Fibroblast of mammary gland (primary cell): ENCODE data around the gene BMF.

ENCODE experiments used
- DNase-seq: peaks from one replicate; pipeline ENCODE4 v3.0.0-alpha.2; 2010; ENCODE audit warnings: low read depth
- H3K4me3 ChIP-seq: 2 replicates; pipeline ENCODE4 v1.5.1; 2011; ENCODE audit warnings: low read depth, mild to moderate bottlenecking, low read length, moderate library complexity; ENCODE audit not compliant: control insufficient read depth
- TF ChIP-seq, protein P1 (sequence below): conservative IDR thresholded peaks from 2 replicates; pipeline ENCODE4 v1.5.1; 2011; ENCODE audit warnings: low read depth, low read length, inconsistent platforms; ENCODE audit not compliant: control insufficient read depth, insufficient read depth

BMF gene

DNA sequence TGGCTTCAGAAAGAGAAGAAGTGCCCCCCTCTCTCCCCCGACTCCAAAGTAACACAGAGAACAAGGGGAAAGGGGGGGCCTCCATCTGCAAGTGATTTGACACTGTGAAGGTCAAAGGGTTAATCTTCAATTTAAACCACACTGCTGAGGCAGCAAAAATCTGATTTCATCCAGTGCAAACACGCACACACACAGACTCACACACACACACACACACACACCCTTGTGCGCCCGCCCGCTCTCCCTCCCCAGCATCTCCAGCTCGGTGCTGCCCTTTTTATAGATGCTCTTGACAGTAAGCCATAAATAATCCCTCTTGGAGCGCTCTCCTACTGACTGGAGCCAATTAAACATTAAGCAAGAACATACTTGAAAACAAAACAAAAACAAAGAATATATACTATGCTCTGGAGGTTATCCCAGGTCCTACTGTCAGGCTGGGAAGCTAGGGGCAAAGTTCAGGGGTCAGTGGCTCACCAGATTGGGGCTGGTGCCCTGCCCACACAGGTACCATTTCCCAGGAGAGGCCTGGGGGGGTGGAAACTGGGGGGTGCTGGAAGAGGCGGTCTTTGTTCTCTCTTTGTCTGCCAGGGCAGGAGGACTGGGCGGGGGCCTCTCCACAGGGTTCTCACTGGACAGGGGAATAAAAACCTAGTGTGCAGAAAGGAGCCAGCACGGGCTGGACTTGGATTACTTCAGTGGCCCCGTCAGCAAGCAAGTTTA, 16.3 kb downstream of the BMF start:
- TF ChIP-seq, protein P1, sequence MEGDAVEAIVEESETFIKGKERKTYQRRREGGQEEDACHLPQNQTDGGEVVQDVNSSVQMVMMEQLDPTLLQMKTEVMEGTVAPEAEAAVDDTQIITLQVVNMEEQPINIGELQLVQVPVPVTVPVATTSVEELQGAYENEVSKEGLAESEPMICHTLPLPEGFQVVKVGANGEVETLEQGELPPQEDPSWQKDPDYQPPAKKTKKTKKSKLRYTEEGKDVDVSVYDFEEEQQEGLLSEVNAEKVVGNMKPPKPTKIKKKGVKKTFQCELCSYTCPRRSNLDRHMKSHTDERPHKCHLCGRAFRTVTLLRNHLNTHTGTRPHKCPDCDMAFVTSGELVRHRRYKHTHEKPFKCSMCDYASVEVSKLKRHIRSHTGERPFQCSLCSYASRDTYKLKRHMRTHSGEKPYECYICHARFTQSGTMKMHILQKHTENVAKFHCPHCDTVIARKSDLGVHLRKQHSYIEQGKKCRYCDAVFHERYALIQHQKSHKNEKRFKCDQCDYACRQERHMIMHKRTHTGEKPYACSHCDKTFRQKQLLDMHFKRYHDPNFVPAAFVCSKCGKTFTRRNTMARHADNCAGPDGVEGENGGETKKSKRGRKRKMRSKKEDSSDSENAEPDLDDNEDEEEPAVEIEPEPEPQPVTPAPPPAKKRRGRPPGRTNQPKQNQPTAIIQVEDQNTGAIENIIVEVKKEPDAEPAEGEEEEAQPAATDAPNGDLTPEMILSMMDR = no peak
- H3K4me3 ChIP-seq = no peak overlapping the region
- peak; percentile 92 for DNase-seq

DNA sequence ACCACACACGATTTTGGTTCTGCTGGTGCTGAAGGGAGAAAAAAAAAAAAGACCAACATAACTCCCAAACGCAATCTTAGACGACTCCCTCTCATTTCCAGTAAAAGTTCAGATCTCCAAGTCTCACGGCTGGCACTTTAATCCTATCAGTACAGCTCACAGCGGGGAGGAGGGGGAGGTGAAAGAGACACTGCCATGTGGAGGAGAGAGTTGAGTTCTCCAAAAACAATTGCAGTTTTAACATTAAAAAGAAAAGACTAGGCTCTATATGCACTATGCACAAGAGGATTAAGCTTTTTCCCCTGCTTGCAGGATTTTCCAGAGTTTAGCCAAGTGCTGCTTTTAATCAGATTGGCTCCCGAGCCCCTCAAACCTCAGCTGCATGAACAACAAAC, 16.8 kb downstream of the BMF start:
- TF ChIP-seq, protein P1 = no peak
- no peak for DNase-seq
- H3K4me3 ChIP-seq = no peak overlapping the region

DNA sequence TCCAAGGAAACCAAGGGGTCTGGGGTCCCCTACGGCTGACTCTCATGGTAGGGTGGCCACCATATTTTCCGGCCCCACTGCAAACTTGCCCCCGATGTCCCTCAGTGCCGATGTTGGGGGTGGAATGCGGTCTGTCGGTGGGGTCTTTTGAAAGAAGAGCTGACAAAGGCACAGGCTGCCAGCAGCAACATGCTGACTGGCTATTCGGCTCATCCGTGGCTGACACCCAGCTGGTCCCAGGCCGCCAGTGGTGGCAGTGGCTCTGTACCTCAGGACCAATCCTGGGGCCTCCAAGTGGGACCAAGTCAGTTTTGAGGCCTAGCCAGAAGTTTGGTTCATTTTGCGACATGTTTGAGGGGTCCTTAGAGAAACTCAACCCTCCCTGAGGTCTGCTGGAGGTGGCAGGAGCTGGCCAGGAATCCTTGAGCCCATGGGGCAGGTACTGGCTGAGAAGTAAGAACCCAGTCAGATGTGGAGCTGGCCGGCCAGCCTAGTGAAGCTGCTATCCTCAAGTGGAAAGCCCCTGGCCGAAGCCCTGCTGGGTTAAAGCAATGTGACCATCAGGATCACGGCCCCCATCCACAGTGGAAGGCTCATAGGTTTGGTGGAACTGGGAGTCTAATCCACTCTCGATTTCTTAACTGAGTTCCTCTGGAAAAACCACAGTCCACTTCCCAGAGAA, 17.8 kb downstream of the BMF start:
- TF ChIP-seq, protein P1 = no peak

DNA sequence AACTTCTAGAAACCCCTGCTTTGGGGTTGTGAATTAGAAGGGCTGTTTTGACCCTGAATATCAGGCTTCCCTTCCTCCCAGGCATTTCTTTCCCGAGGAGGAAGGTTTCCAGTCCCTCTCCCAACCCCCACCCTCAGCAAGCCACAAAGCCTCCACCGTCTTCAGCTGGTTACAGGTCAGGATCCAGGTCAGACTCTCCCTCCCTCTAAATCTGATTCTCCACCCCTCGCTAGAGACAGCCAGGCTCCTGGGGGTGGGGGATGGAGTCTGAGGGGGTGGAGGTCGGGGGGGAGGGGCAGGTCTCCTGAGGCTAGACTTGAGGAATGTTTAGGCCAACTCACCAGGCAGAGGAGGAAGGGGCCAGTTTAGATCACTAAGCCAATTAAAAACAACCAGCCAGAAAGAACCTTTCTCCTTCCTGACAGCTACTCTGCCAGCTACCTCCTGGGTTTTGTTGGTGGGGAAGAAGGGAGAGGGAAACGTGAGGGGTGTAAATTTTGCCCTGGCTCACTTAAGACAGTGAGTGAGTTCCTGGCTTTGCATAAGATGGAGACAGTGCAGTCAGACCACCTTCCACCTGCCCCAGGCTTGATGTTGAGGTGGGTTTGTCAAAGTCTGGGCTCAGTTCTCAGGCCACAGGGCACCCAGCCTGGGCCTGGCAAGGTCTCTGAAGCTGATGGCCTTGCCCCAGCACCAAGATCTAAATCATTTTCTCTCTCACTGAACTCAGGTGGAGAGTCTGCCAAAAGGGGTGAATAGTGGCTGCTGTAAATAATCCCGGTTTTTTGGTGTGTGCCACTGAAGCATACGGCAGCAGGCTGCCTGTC, 19.5 kb downstream of the BMF start:
- H3K4me3 ChIP-seq = no peak overlapping the region
- TF ChIP-seq, protein P1 = no peak
- DNase-seq = no peak

More for the DNA sequence above, 17.8 kb downstream of the BMF start:
- H3K4me3 ChIP-seq = no peak overlapping the region
- DNase-seq = no peak

DNA sequence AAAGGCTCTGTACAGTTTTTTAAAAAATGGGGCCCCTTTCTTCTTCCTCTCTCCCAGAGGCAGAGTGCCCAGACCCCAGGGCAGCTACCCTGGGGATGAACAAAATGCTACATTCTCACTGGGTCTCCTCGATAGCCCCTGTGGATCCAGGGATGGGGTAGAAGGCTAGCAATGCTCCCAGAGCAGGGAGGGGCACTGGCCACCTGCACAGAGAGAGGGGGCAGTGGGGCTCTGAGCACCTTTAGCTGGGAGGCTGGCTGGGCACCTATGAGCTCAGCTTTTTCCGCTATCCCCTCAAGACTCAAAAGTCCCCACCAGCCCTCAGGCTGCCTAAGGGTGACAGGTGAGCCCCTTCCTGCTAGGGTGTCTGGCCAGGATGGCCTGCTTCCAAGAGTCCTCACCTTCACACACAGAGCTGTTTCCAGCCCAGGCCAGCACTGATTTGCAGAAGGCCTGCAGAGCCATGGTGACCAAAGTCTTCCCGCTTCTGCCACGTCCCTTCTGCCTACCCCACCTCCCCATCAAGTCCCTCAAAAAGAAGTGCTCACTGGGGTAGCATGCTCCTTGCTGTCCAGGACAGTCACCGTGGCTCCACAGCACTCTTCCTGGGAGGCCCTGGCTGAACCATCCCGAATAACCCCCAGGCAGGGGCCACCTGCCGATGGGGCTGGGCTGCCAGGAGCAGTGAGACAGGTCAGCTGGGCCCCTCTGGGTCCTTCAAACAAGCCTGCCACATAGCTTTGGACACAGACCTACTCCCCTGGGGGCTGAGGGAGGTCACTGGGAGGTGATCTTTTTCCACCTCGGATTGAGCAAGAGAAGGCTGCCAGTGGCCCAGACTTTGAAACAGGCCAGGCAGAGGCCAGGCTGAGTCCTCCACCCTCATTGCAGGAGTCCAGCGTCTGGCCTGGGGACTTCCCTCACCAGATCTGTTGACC, 20.4 kb downstream of the BMF start:
- H3K4me3 ChIP-seq = no peak overlapping the region
- DNase-seq = no peak
- TF ChIP-seq, protein P1 = no peak
